GM19455 (cell line): ENCODE data around the gene MITF.

Experiments used
- ATAC-seq: cut with Tn5 transposase; IDR thresholded peaks from one replicate; pipeline ENCODE4 v1.9.1; 2021; ENCODE audit not compliant: unreplicated experiment

MITF gene

DNA sequence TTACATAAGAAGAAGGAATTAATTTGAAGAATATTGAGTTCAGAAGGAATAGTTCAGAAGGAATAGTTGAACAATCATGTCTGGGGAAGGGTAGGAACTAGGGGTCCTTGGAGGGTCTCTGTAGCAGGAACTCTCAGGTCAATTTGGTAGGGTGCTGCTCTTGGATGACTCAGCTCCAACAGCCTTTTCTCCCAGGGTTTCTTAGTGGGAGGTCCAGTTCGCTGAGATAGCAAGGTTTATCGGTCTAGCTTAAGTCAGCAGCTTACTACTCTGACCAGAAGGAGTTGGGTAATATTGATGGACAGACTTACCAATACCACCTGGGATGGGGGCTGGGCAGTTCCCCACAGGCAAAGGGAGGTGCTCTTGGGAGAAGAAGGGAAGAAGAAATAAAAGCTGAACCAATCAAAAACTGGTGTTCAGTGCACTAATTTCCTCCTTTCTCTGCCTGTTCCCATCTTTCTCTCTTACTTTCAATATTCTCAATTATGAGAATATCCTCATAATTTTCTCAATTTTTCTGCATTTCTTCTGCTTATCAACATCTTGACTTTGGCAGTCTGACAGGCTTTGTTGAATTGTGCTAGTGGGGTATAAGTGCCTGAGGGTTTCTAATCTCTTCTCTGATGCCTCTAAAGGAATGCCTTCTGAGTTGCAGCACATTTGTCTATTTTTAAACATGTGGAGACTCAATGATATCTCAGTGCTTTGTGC, 14.4 kb upstream of the MITF start:
- no peak for ATAC-seq

DNA sequence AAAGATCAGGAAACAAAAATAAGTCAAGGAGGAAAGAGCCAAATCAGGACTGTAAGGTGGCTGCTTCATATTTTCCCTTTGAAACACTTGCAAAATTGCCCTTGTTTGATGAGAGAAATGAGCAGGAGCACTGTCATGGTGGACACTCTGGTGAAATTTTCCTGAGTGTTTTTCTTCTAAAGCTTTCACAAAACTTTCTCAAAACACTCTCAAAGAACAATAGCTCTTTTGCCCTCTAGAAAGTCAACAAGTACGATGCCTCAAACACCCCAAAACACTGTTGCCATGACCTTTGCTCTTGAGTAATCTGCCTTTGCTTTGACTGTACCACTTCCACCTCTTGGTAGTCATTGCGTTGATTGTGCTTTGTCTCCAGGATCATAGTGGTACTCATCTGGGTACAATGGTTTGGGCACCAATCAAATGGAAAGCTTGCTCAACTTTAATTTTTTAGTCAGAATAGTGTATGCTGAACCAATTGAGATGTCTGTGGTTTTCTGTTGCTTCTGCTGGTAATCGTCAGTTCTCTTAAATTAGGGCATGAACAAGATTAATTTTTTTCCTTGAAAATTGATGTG, 13.2 kb upstream of the MITF start:
- ATAC-seq = no peak

DNA sequence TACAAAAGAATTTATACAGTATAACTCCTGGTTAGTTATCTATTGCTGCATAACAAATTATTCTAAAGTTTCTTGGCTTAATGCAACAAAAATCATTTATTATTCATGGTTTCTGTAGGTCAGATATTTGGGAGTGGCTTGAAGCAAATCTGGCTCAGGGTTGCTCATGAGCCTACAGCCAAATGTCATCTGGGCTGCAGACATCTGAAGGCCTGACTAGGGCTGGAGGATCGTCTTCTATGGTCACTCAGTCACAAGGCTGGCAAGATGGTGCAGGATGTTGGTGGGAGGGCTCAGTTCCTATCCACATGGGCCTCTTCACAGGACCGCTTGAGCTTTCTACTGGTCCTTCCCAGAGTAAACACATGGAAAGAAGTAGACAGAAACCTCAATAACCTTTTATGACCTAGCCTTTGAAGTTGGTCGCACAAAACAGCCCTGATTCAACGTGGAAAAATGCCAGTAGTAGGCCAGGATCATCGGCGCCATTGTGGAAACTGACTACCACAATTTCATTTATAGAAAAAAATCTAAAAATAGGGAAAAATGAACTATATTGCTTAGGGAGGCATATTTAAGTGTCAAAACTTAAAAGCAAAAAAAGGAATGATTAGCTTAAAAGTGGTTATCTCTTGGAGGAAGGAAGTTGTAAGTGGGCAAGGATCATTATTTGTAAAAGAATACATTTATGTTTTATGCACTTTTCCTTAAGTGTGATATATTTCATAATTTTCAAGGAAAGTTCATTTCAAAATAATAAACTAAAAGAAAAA, 9.9 kb upstream of the MITF start:
- ATAC-seq = no peak

DNA sequence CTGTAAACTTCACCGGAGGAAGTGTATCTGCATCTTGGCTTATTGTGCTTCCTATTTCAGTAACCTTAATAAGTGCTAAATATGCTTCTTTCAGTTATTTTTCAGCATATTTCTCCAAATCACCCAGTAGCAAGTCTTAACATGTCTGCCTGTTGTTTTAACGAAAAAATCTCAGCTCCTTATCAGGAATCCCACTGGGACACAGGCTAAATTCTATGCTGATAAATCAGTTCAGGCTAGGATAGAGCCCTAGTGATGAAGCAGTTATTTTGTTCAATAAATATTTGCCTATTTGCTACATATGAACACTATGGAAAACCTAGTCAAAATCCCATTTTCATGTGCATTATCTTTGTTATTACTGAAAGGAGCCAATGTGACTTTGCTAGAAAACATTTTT, 8.2 kb upstream of the MITF start:
- no peak for ATAC-seq

DNA sequence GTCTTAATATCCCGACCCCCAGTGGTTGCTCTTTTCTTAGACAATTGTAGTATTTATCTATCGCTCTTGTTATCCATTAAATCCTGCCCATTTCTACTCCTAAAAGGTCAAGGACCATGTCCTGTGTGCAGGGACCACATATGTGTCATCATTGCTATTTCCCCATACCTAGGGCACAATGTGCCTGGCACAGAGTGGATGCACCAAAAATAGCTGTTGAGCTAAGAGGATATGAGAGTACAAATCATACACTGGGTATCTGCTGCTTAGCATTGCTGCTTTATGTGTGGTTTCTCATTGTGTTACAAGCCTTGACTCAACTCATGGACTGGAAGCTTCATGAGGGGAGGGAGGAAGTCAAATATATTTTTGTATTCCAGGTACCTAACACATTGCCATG, 3.4 kb upstream of the MITF start:
- no peak for ATAC-seq

DNA sequence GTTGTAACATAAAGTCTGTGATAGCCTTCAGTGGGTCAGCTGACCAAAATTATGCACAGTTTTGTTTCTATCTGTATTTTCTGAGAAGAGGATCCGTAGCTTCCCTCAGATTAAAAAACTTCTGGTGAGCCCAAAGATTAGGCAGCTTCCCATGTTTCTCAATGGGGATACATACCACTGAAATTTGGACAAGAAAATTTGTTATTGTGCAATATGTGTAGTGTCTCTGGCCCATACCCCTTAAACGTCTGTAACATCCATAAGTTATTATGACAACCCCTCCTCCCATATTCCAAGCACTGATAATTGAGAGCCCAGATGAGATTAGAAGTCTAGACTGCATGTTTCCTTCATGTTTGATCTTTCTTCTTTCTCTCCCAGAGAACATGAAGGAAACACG, 1.9 kb upstream of the MITF start:
- no peak for ATAC-seq

DNA sequence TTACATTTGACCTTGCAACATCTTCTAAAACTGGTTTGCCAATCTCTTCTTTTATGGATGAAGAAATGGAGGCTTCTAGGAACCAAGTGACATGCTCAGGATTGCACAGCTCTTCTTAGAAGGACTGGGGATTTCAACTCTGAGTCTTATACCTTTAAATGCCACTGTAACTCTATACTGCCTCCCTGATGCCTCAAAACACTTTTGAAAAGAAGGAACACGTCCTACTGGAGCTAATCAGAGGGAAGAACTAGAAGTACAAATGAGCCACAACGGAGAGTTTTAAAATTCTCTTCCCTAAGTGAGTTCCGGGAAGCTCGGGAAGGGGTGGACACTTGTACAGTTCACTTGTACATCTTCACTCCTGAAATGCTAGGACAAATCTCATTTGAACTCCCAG, 949 bp upstream of the MITF start:
- ATAC-seq = no peak

DNA sequence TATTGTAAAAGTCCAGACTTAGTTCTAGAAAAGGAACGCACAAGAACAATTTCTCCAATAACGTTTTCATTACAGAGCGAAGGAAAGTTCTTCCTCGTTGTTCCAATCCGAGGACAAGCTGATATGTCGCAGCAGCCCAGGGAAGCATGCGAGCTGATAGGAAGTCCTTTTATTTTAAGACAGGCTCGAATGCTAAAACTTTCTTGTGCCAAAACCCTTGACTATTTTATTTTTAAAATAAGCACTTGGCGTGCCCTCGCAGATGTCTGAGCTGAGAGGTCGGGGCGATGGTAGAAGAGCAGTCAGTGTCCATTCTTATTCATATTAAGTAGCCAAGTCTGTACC, 433 bp upstream of the MITF start:
- ATAC-seq = no peak

DNA sequence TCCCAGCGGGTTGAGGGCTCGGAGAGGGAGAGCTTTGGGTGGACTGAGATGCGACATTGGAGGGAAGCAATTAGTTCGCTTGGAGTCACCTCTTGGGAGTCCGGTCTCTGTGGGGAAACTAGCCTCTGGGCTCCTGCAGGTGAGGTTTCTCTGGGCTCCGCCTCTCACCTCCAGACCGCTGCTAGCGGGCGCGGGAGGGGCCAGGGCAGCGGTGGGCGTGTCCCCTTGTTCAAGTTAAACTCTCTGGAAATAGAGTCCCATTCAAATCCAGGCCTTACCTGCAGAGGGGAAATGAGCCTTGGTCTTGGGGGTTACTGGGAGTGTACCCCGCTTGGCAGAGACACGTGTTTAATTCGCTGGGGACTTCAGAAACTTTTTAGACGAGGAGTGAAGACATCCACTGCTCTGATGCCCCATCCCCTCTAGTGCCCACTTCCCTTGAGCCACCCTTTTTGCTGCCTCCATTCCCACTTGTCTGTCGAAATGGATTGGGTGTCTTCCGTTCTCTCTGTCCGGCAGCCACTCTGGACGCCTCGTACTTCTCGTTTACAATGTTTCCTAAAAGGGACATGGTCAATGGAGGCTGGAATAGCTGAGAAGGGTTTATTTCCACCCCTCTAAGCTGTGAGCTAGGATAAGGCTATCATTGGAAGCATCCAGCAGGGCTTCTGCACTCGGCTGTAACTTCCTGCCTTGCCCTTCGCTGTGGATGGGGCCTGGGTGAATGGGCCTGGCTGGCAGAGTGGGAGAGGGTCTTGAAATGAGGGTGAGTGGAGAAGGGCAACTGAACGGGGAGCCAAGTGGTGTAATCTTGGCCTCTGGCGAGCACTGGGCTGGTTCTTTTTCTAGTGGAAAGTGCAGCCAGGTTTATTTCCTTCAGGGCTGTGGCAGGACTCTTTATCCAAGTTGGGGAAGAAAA, 1.1 kb downstream of the MITF start:
- no peak for ATAC-seq

DNA sequence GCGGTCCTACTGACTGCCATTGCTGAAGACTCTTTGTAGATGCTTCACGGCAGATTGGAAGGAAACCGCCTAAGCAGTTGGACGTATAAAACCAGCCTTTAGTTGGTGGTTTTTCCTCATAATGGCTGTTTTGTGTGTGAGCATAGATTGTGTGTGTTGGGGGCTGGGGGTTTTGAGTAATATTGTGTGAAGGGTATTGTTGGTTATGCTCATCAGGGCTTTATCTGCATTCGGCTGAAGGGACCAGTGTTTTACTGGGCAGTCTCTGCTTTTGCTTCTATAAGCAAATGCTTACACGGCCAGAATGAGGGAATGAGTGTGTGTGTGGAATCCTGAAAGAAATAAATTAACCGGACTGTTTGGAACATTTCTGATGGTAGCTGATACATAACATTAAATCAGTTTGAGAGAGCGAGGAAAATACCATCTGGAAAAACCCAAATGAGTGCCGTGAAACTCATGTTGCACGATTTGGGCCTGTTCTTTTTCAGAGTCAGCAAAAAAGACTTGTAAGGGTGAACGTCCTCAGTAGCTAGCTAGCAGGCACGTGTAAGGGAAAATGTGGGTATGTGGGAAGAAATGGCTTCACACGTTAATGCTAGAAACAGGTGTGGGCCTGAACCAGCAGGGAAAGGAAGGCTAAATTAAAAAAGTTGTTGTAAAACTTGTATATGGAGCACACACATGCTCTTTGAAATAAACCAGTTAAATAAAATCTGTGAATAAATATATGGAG, 1.9 kb downstream of the MITF start:
- ATAC-seq = no peak

DNA sequence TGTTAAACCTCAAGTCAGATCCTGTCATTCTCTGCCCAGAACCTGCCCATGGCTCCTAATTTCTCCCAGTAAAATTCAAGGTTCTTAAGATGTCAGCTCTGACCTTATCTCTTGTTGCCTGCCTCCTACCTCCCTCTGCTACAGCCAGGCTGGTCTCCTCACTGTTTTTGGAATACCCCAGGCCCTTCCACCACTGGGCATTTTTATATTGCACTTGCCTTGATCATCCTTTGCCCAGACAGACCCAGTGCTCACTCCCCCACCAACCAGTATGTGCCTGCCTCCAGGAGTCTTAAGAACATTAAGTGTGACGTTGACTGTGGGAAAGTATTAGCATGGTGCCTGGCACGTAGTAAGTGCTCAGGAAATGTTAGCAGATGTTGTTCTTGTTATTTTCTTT, 3.1 kb downstream of the MITF start:
- no peak for ATAC-seq

DNA sequence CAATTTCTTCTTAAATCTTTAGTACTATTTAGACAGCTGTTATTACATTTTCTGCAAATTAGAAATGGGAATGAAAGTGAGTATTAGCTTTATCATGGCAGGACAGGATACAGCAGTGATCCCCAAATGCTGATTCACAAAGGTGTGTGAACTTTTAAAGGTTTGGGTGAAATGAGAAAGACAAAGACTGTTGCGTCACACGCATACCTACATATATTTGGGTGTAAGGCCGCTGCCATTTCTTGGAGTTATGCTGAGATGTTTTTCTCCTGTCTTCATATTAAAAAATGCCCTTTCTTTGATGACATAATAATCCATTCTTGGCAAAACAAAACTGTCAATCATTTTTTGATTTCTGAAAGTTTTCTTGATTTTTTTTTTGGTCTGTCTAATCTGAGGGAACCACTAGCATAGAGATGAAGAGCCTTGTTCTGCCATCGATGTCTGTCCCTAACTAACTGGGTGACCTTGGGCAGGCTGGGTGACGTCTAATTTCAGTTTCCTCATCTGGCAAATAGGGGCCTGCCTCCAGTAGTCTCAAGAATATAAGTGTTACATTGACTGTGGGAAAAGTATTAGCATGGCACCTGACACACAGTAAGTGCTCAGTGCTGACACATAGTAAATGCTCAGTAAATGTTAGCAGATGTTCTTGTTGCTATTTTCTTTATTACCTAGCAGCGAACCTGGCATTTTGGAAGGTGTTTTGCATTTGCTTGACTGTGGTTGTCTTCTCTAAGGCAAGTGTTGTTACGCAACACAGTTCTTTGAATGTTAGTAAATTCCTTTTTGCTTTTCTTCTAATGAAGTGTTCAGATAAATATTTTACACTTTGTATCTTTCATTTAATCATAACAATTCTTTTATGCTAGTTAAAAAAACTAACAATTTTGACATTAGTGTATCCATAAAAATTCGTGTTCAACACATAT, 5.0 kb downstream of the MITF start:
- no peak for ATAC-seq

DNA sequence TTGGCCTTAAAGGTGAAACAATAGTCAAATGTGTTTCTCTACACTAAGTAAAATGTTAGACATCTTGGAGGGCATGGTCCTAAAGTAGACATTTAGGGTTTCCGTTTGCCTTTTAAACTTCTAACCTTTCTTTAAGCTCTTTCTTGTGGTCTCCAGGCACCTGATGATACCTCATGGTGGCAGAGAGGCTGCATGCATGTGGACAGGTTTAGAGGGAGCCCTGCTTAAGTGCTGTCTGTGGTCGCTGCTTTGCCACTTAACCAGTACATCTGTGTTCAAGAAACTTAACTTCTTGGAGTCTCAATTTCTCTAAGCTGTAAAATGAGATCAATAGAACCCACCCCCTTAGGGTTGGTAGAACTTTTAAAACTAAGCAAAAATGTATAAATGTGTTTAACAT, 6.2 kb downstream of the MITF start:
- ATAC-seq = no peak

DNA sequence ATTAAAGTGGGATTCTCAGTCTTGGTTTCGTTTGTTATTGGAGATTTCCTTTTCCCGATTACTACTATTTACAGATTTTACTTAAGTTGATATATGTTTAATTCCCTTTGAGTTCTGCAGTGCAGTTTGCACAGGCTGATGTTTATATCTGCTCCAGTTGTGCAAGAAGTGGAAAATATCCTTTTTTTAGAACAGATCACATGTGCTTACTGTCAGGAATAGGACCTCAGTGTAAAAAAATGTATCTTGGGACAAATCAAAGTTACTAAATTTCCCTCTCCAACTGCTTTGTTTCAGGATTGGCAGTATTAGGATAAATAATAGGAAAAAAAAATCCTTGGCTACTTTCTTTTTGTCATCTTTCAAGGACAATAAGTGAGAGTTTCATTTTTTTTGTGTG, 6.9 kb downstream of the MITF start:
- no peak for ATAC-seq

DNA sequence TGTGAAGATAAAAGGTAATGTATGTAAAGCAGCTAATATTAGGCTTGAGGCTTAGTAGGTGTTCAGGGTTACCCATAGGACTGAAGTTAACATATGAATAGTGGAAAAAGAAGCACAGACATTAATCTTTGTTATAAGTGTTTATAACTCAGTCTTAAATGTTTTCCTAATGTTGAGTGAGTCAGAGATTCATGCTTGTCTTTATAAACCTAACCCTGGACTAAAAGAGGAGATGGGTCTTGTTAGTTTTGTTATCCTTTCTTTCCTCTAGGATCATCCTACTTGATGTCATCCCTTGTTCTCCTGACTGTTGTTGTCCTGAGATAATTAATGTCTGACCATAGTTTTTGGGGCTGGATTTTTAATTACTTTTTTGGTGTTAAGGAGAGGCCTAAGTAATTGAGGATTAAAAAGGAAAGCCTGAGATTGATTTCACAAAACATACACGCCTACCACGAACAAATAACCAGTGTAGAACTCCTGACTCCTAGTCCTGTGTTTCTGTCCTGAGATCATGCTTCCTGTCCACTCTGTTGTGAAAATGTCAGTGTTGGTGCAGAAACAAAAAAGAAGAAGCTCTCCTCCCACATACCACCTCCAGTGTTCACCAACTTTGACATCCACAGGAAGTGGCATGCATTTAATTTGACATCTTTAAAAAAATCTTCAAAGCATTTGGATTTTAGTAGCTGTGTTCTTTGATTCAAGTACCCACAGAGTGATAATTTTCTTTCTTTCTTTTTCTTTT, 8.4 kb downstream of the MITF start:
- no peak for ATAC-seq

DNA sequence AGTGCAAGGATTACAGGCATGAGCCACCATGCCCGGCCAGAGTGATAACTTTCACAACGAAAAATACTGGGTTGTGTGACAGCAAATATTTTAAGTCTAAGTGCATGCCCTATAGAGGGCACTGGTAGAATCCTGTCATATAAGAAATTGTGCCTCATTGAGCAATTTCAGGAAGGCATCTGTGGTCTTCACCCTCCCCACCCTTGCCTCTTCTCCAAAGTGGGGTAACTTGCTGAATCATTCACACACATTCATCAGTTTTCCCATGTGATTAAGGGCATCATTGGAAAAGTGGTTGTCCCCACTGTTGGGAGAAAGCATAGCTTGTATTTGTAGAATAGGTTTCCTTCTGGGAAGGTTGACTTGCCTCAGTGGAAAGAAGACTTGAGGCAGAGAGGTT, 9.2 kb downstream of the MITF start:
- ATAC-seq = no peak

DNA sequence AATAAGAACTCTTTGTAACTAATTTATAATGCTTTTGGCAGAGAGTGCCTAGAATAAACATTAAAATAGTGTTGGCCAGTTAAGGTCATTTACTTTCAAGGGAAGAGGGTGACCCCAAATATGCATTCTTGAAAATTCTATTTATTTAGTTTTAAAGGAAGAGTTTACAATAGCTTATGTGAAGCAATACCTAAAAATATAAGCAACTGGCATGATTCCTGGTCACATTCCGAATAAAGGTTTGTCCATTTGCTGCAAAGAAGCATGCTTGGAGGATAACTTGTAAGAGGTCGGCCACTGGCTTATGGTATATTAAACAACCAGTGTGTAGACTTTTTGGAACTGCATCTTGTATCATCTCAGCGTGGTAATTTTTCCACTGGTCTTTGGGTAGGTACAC, 10.2 kb downstream of the MITF start:
- ATAC-seq = no peak

DNA sequence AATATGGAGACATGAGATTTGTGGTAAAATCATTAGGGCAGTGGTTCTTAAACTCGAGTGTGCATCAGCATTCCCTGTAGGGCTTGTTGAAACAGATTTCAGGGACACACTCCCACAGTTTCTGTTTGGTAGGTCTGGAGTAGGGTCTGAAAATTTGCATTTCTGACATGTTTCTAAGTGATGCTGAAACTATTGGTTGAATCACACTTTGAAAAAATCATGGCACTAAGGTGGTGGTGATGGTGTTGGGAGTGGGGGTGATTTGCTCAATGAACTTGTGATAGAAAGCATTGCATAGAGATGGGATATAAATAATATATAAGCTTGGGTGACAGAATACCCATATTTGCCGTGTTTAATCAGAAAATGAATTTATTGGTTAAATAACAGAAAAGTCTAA, 11.3 kb downstream of the MITF start:
- no peak for ATAC-seq

DNA sequence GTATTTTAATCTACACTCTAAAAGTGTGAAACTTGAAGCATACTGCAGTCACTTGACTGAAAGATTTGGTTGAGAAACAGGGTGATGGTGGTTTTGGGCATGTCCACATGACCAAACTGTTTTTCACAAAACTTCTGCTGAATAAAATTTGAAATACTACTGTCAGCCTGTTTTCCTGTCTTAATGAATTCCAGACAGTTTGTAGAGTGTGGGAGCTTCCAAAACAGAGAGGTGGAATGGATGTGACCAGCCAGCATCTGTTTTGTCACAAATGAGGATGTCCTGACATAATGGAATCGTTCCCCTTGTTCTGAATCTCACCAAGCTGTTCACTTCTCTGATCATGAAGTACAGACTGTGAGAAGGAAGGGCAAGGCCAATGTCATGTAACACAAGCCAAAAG, 11.8 kb downstream of the MITF start:
- ATAC-seq = no peak
